IMR-90 (cell line): ENCODE results near the gene ZNF691. TPM values are rescaled to one million over a fixed set of nuclear protein-coding genes. Genes with fewer than 3 reads are reported as not detected.

Experiments used
- ATAC-seq: fragments of 200-7000 bp; cut with Tn5 transposase; 2 replicates; pipeline ENCODE4 v1.9.1; 2020; ENCODE audit warnings: low read depth, mild to moderate bottlenecking, moderate library complexity
- BruUV-seq: library from RNA; stranded (reverse); fragments of 400-500 nt; replicated peaks from 2 replicates; lab custom pipeline; 2021; lab: Mats Ljungman, UMichigan
- CTCF ChIA-PET: fragments of 300-600 bp; formaldehyde crosslinking; extraction: SDS; loops from one replicate; lab custom pipeline; 2021; ENCODE audit warnings: antibody characterized with exemption; lab: Yijun Ruan, JAX
- POLR2A ChIA-PET: fragments of 300-600 bp; sonication (Branson Sonifier 250); formaldehyde crosslinking; loops from one replicate; lab custom pipeline; 2022; ENCODE audit warnings: antibody characterized with exemption; ENCODE audit not compliant: unreplicated experiment; lab: Charles Lee
- DNase-seq: peaks from one replicate; pipeline ENCODE4 v3.0.0; 2013
- H2AFZ ChIP-seq: replicated peaks from 2 replicates; pipeline ENCODE3; 2013; ENCODE audit warnings: low read length, mild to moderate bottlenecking; ENCODE audit not compliant: poor library complexity
- H2AK5ac ChIP-seq: 2 replicates; pipeline ENCODE4 v1.6.1; 2013; ENCODE audit warnings: low read depth, low read length, inconsistent platforms
- H2AK9ac ChIP-seq: replicated peaks from 2 replicates; pipeline ENCODE3; 2013; ENCODE audit warnings: mild to moderate bottlenecking, low read depth, low read length, moderate library complexity; ENCODE audit not compliant: poor library complexity
- H2BK120ac ChIP-seq: 2 replicates; pipeline ENCODE4 v1.6.1; 2013; ENCODE audit warnings: low read depth, low read length, inconsistent platforms
- H2BK15ac ChIP-seq: 3 replicates; pipeline ENCODE4 v1.6.1; 2013; ENCODE audit warnings: low read depth, low read length, inconsistent platforms
- H2BK20ac ChIP-seq: 2 replicates; pipeline ENCODE4 v1.6.1; 2013; ENCODE audit warnings: low read depth, mild to moderate bottlenecking, inconsistent platforms, low read length, moderate library complexity
- H2BK5ac ChIP-seq: 2 replicates; pipeline ENCODE4 v1.6.1; 2013; ENCODE audit warnings: mild to moderate bottlenecking, low read depth, low read length, inconsistent platforms; ENCODE audit not compliant: poor library complexity, severe bottlenecking
- H3K14ac ChIP-seq: replicated peaks from 2 replicates; pipeline ENCODE4 v1.6.1; 2013; ENCODE audit warnings: low read depth, low read length, inconsistent platforms
- H3K18ac ChIP-seq: 2 replicates; pipeline ENCODE4 v1.6.1; 2013; ENCODE audit warnings: low read depth, low read length, control low read depth
- H3K23ac ChIP-seq: 2 replicates; pipeline ENCODE4 v1.6.1; 2013; ENCODE audit warnings: low read depth, low read length, inconsistent platforms
- H3K27ac ChIP-seq: 2 replicates; pipeline ENCODE4 v1.5.1; 2013; ENCODE audit warnings: mild to moderate bottlenecking, control low read depth, low read length; ENCODE audit not compliant: insufficient read depth
- H3K27me3 ChIP-seq: 2 replicates; pipeline ENCODE4 v1.6.1; 2013; ENCODE audit warnings: low read length; ENCODE audit not compliant: control insufficient read depth, insufficient read depth
- H3K36me3 ChIP-seq: 2 replicates; pipeline ENCODE4 v1.6.1; 2013; ENCODE audit warnings: low read length, mixed read lengths; ENCODE audit not compliant: control insufficient read depth, insufficient read depth
- H3K4ac ChIP-seq: 2 replicates; pipeline ENCODE4 v1.6.1; 2013; ENCODE audit warnings: low read depth, low read length, inconsistent platforms
- H3K4me1 ChIP-seq: 2 replicates; pipeline ENCODE4 v1.6.1; 2013; ENCODE audit warnings: low read length, mixed read lengths; ENCODE audit not compliant: control insufficient read depth, insufficient read depth
- H3K4me2 ChIP-seq: 2 replicates; pipeline ENCODE4 v1.6.1; 2013; ENCODE audit warnings: low read depth, mild to moderate bottlenecking, control low read depth, low read length, moderate library complexity
- H3K4me3 ChIP-seq: 2 replicates; pipeline ENCODE4 v1.5.1; 2013; ENCODE audit warnings: low read depth, mild to moderate bottlenecking, control low read depth, low read length, moderate library complexity; ENCODE audit not compliant: insufficient read depth
- H3K56ac ChIP-seq: 2 replicates; pipeline ENCODE4 v1.6.1; 2013; ENCODE audit warnings: low read length, inconsistent platforms; ENCODE audit not compliant: insufficient read depth; ENCODE audit errors: extremely low read depth
- H3K79me1 ChIP-seq, 2 experiments: 2 replicates each; pipeline ENCODE4 v1.6.1; 2013; ENCODE audit warnings: low read length in 2 of 2, inconsistent platforms in 1 of 2, low read depth in 1 of 2
- H3K9ac ChIP-seq: 2 replicates; pipeline ENCODE4 v1.6.1; 2013; ENCODE audit warnings: low read depth, low read length, control low read depth
- H3K9me1 ChIP-seq: 2 replicates; pipeline ENCODE4 v1.6.1; 2013; ENCODE audit warnings: low read length, inconsistent platforms; ENCODE audit not compliant: insufficient read depth
- H3K9me3 ChIP-seq: 2 replicates; pipeline ENCODE4 v1.6.1; 2013; ENCODE audit warnings: low read length; ENCODE audit not compliant: control insufficient read depth, insufficient read depth
- H4K20me1 ChIP-seq: 2 replicates; pipeline ENCODE4 v1.6.1; 2013; ENCODE audit warnings: low read length, inconsistent platforms; ENCODE audit not compliant: insufficient read depth
- H4K5ac ChIP-seq: 2 replicates; pipeline ENCODE4 v1.6.1; 2013; ENCODE audit warnings: mild to moderate bottlenecking, low read depth, low read length, control low read depth
- H4K8ac ChIP-seq, 2 experiments: 2 replicates each; pipeline ENCODE4 v1.6.1; 2013; ENCODE audit warnings: low read depth in 2 of 2, low read length in 2 of 2, control low read depth in 1 of 2, inconsistent platforms in 1 of 2
- H4K91ac ChIP-seq: 2 replicates; pipeline ENCODE4 v1.6.1; 2013; ENCODE audit warnings: low read depth, low read length, inconsistent platforms; ENCODE audit not compliant: insufficient read depth
- BHLHE40 ChIP-seq: fragments of 150-350 bp; IDR thresholded peaks from 2 replicates; pipeline ENCODE4 v1.6.1; 2016; ENCODE audit warnings: mild to moderate bottlenecking, low read depth, low read length
- CEBPB ChIP-seq: IDR thresholded peaks from 2 replicates; pipeline ENCODE4 v1.6.1; 2012; ENCODE audit warnings: low read depth, low read length, improper control_type of control experiment
- CHD1 ChIP-seq: IDR thresholded peaks from 2 replicates; pipeline ENCODE4 v1.6.1; 2012; ENCODE audit warnings: low read depth, low read length, improper control_type of control experiment
- FOS ChIP-seq: fragments of 150-350 bp; IDR thresholded peaks from 2 replicates; pipeline ENCODE4 v1.6.1; 2016; ENCODE audit warnings: low read depth, low read length
- MAFK ChIP-seq: IDR thresholded peaks from 2 replicates; pipeline ENCODE4 v1.6.1; 2012; ENCODE audit warnings: low read depth, low read length, improper control_type of control experiment
- MAZ ChIP-seq: IDR thresholded peaks from 2 replicates; pipeline ENCODE4 v1.6.1; 2012; ENCODE audit warnings: low read depth, mild to moderate bottlenecking, low read length, improper control_type of control experiment, moderate library complexity, borderline replicate concordance
- MXI1 ChIP-seq: IDR thresholded peaks from 2 replicates; pipeline ENCODE4 v1.6.1; 2012; ENCODE audit warnings: low read depth, mild to moderate bottlenecking, low read length, moderate library complexity, borderline replicate concordance
- NFE2L2 ChIP-seq: fragments of 150-350 bp; IDR thresholded peaks from 2 replicates; pipeline ENCODE4 v1.6.1; 2016; ENCODE audit warnings: low read depth, mild to moderate bottlenecking, low read length
- POLR2A ChIP-seq: IDR thresholded peaks from 2 replicates; pipeline ENCODE4 v1.6.1; 2012; ENCODE audit warnings: mild to moderate bottlenecking, low read depth, low read length
- RCOR1 ChIP-seq: IDR thresholded peaks from 2 replicates; pipeline ENCODE4 v1.6.1; 2012; ENCODE audit warnings: mild to moderate bottlenecking, low read length, improper control_type of control experiment; ENCODE audit not compliant: insufficient replicate concordance
- RFX5 ChIP-seq: IDR thresholded peaks from 2 replicates; pipeline ENCODE4 v1.8.0; 2012; ENCODE audit warnings: low read depth, mild to moderate bottlenecking, low read length, moderate library complexity
- SMC3 ChIP-seq: fragments of 150-350 bp; IDR thresholded peaks from 2 replicates; pipeline ENCODE4 v1.6.1; 2016; ENCODE audit warnings: low read depth, mild to moderate bottlenecking, antibody characterized with exemption, low read length, moderate library complexity
- WGBS, 2 experiments: methylation state at CpG; one replicate each; pipeline versions ENCODE4 v1.1.5 to v1.1.7; 2013; ENCODE audit warnings: missing lambda C conversion rate in 2 of 2; ENCODE audit not compliant: insufficient read length in 1 of 2; ENCODE audit errors: extremely low coverage in 2 of 2; 5-methylcytosine and 5-hydroxymethylcytosine counted together
- dilution Hi-C: fragments of 300-500 bp; cut with HindIII; formaldehyde crosslinking; loops from one replicate; pipeline ENCODE4 v1.14.3; 2018; ENCODE audit warnings: low sequenced_read_pairs; ENCODE audit not compliant: unreplicated experiment
- in situ Hi-C: fragments of 300-500 bp; cut with MboI; formaldehyde crosslinking; loops from 3 replicates; pipeline ENCODE4 v1.14.3; 2019; ENCODE audit warnings: low sequenced_read_pairs, inconsistent platforms, mixed read lengths
- intact Hi-C: fragments of 100-400 bp; cut with micrococcal nuclease; formaldehyde crosslinking; loops from 2 replicates; pipeline ENCODE4 v1.10.0; 2022
- polyA plus RNA-seq, 3 experiments: library from polyadenylated mRNA; depleted of rRNA; stranded (reverse); fragments of >200 nt; gene quantifications; 2 replicates each; pipeline ENCODE4 v1.2.3, GENCODE V29; 2012; ENCODE audit warnings: low replicate concordance in 1 of 3
- total RNA-seq: library from RNA; depleted of rRNA; stranded (reverse); fragments of >200 nt; gene quantifications from 2 replicates; pipeline ENCODE4 v1.2.3, GENCODE V29; 2012
- TF ChIP-seq, protein P1 (sequence below): fragments of 150-350 bp; IDR thresholded peaks from 2 replicates; pipeline ENCODE4 v1.6.1; 2016; ENCODE audit warnings: low read depth, mild to moderate bottlenecking, low read length, moderate library complexity, borderline replicate concordance
- TF ChIP-seq, protein P2 (sequence below): fragments of 150-350 bp; IDR thresholded peaks from 2 replicates; pipeline ENCODE4 v1.6.1; 2017; ENCODE audit warnings: mild to moderate bottlenecking, antibody characterized with exemption, low read length, low read depth
- TF ChIP-seq, protein P3 (sequence below): conservative IDR thresholded peaks from 2 replicates; pipeline ENCODE4 v1.5.1; 2012; ENCODE audit warnings: mild to moderate bottlenecking, low read depth, low read length, improper control_type of control experiment

Gene ZNF691
- total and polyA plus RNA-seq, 2 of the 4 experiments (the other 2 are of a cell fraction) = 6.8 to 13.6 TPM

DNA sequence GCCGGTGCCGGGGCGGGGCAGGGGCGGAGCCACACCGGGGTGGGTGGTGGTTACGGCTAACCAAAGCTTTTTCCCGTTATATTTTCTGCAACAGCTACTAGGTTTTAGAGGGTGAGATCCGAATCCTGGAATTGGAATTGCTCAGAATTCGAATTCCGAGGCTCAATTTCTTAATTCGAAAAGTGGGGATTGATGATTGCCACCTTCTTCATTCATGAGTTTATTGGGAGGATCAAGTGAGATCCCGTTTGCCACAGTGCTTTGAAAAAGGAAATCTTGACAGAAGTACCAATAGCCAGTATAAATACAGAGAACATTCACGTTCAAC lies 29.0 kb upstream of the ZNF691 start:
- H3K79me1 ChIP-seq = peaks cover 27 to 49% of the 10 kb centered on the region in 2 experiments
- no peaks in the 10 kb centered on the region for H3K9me3 ChIP-seq
- H3K14ac ChIP-seq = peak overlapping the region; percentile 81; the same call in 1 of the 2 replicates
- H2AK5ac ChIP-seq = no peak overlapping the region
- peak overlapping the region; percentile 17 for H2BK5ac ChIP-seq
- no peak overlapping the region for H2BK15ac ChIP-seq
- ChIA-PET CTCF (no interaction called here), POLR2A (interaction anchor here (0.5 kb wide), 1 partner anchor 1158 kb away, joined by 3 read pairs; no protein-coding TSS in a partner anchor)
- intact Hi-C loops = loop anchor here (5.0 kb wide), 1 partner anchor 50 kb away; the partner anchor contains the start of genes C1orf50 and P3H1
- no peaks in the 10 kb centered on the region for H4K20me1 ChIP-seq
- H3K56ac ChIP-seq = no peak overlapping the region
- peak overlapping the region; percentile 73; the same call in 1 of the 2 replicates for H3K18ac ChIP-seq
- in situ Hi-C loops = no loop called here
- no peak overlapping the region for H4K5ac ChIP-seq
- H3K4me1 ChIP-seq = peaks cover 2% of the 10 kb centered on the region; the same call in 1 of the 2 replicates
- no TSS peak for BruUV-seq
- WGBS, 2 experiments = no CpG with 5 or more reads among the region's 13 CpGs
- H3K27ac ChIP-seq = no peak overlapping the region; the same call in 1 of the 2 replicates
- H2BK20ac ChIP-seq = no peak overlapping the region
- TF ChIP-seq CEBPB (no peak), MAZ (no peak), RFX5 (no peak), BHLHE40 (no peak), MXI1 (no peak), SMC3 (no peak), POLR2A (no peak), FOS (no peak), RCOR1 (no peak), NFE2L2 (no peak), MAFK (no peak), CHD1 (no peak)
- TF ChIP-seq, protein P1, sequence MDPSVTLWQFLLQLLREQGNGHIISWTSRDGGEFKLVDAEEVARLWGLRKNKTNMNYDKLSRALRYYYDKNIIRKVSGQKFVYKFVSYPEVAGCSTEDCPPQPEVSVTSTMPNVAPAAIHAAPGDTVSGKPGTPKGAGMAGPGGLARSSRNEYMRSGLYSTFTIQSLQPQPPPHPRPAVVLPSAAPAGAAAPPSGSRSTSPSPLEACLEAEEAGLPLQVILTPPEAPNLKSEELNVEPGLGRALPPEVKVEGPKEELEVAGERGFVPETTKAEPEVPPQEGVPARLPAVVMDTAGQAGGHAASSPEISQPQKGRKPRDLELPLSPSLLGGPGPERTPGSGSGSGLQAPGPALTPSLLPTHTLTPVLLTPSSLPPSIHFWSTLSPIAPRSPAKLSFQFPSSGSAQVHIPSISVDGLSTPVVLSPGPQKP = no peak
- TF ChIP-seq, protein P2, sequence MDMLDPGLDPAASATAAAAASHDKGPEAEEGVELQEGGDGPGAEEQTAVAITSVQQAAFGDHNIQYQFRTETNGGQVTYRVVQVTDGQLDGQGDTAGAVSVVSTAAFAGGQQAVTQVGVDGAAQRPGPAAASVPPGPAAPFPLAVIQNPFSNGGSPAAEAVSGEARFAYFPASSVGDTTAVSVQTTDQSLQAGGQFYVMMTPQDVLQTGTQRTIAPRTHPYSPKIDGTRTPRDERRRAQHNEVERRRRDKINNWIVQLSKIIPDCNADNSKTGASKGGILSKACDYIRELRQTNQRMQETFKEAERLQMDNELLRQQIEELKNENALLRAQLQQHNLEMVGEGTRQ = no peak
- TF ChIP-seq, protein P3, sequence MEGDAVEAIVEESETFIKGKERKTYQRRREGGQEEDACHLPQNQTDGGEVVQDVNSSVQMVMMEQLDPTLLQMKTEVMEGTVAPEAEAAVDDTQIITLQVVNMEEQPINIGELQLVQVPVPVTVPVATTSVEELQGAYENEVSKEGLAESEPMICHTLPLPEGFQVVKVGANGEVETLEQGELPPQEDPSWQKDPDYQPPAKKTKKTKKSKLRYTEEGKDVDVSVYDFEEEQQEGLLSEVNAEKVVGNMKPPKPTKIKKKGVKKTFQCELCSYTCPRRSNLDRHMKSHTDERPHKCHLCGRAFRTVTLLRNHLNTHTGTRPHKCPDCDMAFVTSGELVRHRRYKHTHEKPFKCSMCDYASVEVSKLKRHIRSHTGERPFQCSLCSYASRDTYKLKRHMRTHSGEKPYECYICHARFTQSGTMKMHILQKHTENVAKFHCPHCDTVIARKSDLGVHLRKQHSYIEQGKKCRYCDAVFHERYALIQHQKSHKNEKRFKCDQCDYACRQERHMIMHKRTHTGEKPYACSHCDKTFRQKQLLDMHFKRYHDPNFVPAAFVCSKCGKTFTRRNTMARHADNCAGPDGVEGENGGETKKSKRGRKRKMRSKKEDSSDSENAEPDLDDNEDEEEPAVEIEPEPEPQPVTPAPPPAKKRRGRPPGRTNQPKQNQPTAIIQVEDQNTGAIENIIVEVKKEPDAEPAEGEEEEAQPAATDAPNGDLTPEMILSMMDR = no peak
- no peak overlapping the region for H3K4ac ChIP-seq
- no peaks in the 10 kb centered on the region for H3K27me3 ChIP-seq
- DNase-seq = no peak
- no peak for ATAC-seq
- H3K23ac ChIP-seq = peak overlapping the region; percentile 88; the same call in 1 of the 2 replicates
- peak overlapping the region; percentile 100 for H3K4me2 ChIP-seq
- no peak overlapping the region for H4K91ac ChIP-seq
- dilution Hi-C loops = no loop called here
- H2AFZ ChIP-seq = peak overlapping the region; percentile 24
- H3K9me1 ChIP-seq = no peaks in the 10 kb centered on the region; the same call in 1 of the 2 replicates
- H2AK9ac ChIP-seq = no peak overlapping the region
- H3K36me3 ChIP-seq = no peaks in the 10 kb centered on the region
- H4K8ac ChIP-seq = peak overlapping the region; percentile 22 to 94; a peak in 2 of 4 replicates
- peak overlapping the region; percentile 92 for H3K4me3 ChIP-seq
- peak overlapping the region; percentile 81; the same call in 1 of the 2 replicates for H3K9ac ChIP-seq
- no peak overlapping the region for H2BK120ac ChIP-seq
